Measurements from ENCODE around the gene DCC.

GRCh38 chr18:53508529-53508928, 1168.5 kb downstream of the DCC start:
- TF ChIP-seq CTCF (IDR thresholded peaks at IDR 0.05) (no peak), POLR2A (IDR thresholded peaks at IDR 0.05) (no peak)
